ENCODE data around the gene MIB2. TPM values are rescaled to one million over a fixed set of nuclear protein-coding genes. Genes with fewer than 3 reads are reported as not detected.
"Not testable (repeated sequence)": the region's sequence is repeated elsewhere in the genome, so short reads cannot be mapped to it uniquely, and the experiment has no call there.

MIB2 gene
- total RNA-seq, 1 donor from 2014 or later = 32.7 TPM

DNA sequence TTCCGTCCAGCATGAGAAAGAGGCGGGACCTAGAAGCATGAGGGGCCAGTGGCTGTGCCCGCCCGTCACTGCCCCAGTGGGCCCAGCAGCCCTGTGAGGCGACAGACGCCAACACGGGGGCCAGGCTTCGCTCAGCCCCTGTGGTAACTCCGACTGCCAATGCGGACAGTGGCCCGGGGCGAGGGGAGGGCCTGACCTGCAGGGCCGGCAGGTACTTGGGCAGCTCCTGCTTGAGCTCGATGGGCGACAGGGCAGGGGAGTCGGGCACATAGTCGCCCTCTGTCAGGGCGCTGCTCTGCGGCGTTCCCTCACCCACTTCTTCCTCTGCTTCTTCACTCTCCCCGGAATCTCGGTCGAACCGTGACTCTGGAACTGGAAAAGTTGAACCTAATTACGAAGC is 24.8 kb downstream of the MIB2 start:
- H3K27me3 Mint-ChIP-seq (ENCODE audit: low read depth); intact Hi-C loops (cut with micrococcal nuclease); DNase-seq (ENCODE audit: low spot score); H3K27ac Mint-ChIP-seq; H3K4me3 Mint-ChIP-seq (ENCODE audit: low read depth); H3K9me3 Mint-ChIP-seq; H3K4me1 Mint-ChIP-seq (ENCODE audit: low read depth); H3K36me3 Mint-ChIP-seq (ENCODE audit: low read depth): not testable (repeated sequence)

DNA sequence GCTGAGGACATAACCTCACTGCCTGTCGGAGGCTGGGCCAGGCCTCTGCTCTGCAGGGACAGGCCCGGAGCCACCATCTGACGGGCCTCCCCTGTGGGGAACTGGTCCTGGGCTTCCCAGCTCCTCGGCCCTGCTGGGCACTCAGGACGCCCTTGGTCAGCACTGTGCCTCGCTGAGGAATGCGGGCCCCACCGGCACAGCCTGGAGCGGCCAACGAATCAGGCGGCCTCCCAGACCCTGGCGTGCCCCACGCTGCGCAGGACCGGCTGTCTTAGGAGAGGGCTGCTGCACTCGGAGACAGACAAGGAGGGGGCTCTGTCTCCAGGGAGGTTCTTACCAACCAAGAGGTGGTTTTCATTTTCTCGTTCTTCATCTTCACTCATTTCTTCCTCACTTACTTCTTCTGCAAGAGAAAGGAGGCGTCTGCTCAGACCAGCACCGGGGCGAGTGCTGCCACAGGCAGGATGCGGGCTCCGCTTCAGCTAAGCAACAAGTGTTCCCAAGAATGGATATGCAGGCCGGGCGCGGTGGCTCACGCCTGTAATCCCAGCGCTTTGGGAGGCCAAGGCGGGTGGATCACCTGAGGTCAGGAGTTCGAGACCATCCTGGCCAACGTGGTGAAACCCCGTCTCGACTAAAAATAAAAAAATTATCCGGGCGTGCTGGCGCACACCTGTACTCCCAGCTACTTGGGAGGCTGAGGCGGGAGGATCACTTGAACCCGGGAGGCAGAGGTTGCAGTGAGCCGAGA is 25.6 kb downstream of the MIB2 start:
- H3K27me3 Mint-ChIP-seq (ENCODE audit: low read depth); intact Hi-C loops (cut with micrococcal nuclease); DNase-seq (ENCODE audit: low spot score); H3K27ac Mint-ChIP-seq; H3K9me3 Mint-ChIP-seq; H3K4me1 Mint-ChIP-seq (ENCODE audit: low read depth); H3K4me3 Mint-ChIP-seq (ENCODE audit: low read depth): not testable (repeated sequence)
- peaks cover 13% of the 10 kb centered on the region for H3K36me3 Mint-ChIP-seq (ENCODE audit: low read depth)

DNA sequence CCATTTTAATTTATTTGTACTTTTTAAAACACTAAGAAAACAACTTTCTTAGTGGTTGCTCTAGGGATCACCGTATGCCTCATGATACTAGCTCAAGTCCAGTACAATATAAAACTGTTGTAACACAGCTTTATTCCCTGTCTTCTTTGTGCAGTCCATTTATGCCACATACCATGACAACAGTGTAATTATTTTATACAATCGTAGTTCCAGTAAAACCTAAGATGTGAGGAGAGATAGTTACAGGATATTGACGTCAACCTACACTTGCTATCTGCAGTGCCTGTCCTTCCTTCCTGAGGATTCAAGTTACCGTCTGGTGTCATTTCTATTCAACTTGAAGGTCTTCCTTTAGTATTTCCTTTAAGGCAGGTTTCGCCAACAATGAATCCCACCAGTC is 31.0 kb downstream of the MIB2 start:
- H3K9me3 Mint-ChIP-seq; H3K27me3 Mint-ChIP-seq (ENCODE audit: low read depth); DNase-seq (ENCODE audit: low spot score); H3K4me1 Mint-ChIP-seq (ENCODE audit: low read depth); intact Hi-C loops (cut with micrococcal nuclease); H3K27ac Mint-ChIP-seq; H3K4me3 Mint-ChIP-seq (ENCODE audit: low read depth): not testable (repeated sequence)
- peaks cover 42% of the 10 kb centered on the region for H3K36me3 Mint-ChIP-seq (ENCODE audit: low read depth)

DNA sequence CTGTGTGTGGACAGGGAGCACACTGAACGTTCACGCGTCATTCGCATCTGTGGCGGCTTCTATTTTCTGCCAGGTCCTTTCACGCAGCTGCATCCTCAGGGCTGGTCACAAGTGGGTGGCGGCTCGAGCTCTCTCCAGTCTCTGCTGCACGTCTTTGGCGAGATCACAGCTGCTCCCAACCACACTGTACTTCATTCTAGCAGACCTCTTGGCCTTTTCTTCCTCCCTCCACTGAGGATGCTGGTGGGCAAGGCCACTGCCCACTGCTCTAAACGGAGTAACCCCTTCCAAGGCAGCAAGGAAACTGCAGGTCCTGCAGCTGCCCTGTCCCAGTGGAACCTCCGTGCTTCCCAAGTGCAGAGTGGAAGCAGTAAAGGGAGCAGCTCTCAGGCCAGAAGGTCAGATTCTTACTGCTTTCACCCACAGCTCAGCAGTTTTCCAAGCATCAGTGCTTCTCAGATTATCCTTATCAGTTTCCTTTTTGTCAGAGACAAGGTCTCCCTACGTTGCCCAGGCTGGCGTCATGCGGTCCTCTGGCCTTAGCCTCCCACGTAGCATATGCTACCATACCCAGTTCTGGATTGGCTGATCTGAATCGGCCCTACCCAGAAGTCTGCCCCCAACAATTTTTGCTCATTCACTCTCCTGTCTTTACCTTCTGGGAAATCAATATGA is 32.4 kb downstream of the MIB2 start:
- H3K9me3 Mint-ChIP-seq; intact Hi-C loops (cut with micrococcal nuclease); H3K27ac Mint-ChIP-seq; H3K4me1 Mint-ChIP-seq (ENCODE audit: low read depth); H3K27me3 Mint-ChIP-seq (ENCODE audit: low read depth); DNase-seq (ENCODE audit: low spot score); H3K4me3 Mint-ChIP-seq (ENCODE audit: low read depth): not testable (repeated sequence)
- peaks cover 56% of the 10 kb centered on the region for H3K36me3 Mint-ChIP-seq (ENCODE audit: low read depth)

DNA sequence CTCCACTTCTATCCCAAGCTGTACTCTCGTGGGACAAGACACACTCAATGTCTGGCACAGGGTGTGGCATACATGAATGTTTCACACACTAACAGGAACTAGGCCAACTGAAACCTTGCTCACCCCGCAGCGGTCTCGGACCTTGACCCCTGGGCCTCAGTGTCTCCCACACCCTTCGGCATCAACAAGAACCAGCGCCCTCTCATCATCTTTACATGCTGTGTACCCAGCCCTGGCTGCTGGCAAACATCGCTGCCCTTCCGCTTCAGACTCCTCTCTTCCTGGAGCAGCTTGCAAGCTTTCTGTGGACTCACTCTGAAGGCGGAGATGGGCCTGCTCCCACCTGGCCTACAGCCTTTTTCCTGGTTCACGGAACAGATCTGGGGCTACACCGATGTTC is 33.0 kb downstream of the MIB2 start:
- H3K27ac Mint-ChIP-seq; DNase-seq (ENCODE audit: low spot score); H3K9me3 Mint-ChIP-seq; H3K4me3 Mint-ChIP-seq (ENCODE audit: low read depth); H3K27me3 Mint-ChIP-seq (ENCODE audit: low read depth); intact Hi-C loops (cut with micrococcal nuclease); H3K4me1 Mint-ChIP-seq (ENCODE audit: low read depth): not testable (repeated sequence)
- peaks cover 58% of the 10 kb centered on the region for H3K36me3 Mint-ChIP-seq (ENCODE audit: low read depth)

DNA sequence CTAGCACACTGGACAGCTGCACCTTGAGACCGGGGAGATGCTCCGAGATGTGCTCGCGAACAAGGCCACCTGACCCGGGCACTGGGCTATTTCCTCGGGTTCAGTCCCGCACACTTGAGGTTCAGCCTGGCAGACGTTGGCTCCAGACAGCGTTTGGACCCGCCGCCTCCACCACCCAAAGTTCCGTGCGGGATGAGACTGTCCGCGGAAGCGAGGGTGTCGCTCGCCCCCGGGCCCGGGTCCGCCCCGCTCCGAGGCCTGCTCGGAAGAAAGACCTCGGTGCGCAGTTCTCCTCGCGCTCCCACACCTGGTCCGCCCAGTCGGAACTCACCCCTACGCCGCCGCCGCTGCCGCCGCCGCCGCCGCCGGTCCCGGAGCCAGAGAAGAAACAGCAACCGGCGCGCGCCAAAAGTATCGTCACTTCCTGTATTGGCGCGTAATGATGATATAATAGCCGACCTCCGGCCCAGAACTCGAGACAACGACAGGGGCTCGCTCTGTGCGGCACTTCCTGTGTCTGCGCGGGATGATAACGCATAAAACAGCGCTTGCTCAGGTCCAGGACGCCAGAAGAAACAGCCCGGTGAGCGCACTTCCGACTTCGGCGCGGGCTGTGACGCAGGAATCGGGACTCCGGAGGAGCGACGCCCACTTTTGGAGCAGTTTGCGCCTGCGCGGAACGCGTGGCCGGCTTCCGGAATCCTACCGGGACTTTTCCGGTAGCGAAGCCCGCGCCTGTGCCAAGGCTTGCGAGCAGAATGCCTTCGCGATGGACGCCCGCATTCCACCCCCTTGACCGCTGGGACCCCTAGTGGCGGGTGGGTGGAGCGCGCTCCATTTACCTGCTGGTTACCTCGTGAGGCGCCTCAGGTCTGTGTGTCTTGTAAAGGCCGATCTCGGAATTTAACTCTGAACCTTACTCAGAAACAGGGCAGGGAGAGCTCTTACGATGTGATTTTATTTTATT is 43.6 kb downstream of the MIB2 start, which contains the start of gene CDK11B:
CDK11B (minus strand) TSS at position 422 of the 967 bp plus-strand sequence. CDS start 1,519 bp downstream, outside the sequence.
- H3K27ac Mint-ChIP-seq = peak within 1 kb of the TSS; percentile 99
- H3K4me1 Mint-ChIP-seq (ENCODE audit: low read depth); H3K27me3 Mint-ChIP-seq (ENCODE audit: low read depth); H3K9me3 Mint-ChIP-seq: not testable (repeated sequence)
- peaks cover 15% of the 10 kb centered on the region for H3K36me3 Mint-ChIP-seq (ENCODE audit: low read depth)
- intact Hi-C loops (cut with micrococcal nuclease) = loop anchor here (1.0 to 2.0 kb wide), 3 partner anchors 44 to 85 kb away; partner anchors contain the start of genes CDK11A, MIB2 and SSU72
- H3K4me3 Mint-ChIP-seq (ENCODE audit: low read depth) = peak within 1 kb of the TSS; percentile 91
- DNase-seq (ENCODE audit: low spot score) = peak; percentile 94

DNA sequence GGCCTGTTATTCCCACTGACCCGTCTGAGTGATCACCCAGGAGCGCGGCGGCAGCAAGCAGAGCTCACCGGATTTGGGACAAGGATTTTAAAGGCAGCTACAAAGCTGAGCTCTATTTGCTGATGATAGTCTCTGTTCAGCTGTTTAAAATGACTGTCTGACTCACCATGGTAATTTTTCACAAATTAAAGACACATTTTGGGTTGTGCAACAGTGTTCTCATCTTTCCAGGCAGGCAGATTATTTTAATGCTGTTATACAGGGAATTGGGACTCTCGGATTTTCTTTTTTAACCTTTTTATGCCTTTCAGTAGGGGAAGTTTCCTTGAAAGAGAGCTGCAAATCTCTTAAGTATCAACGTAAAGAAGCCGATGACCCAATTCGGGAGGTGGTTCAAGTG is 47.1 kb downstream of the MIB2 start:
- H3K9me3 Mint-ChIP-seq = not testable (repeated sequence)

DNA sequence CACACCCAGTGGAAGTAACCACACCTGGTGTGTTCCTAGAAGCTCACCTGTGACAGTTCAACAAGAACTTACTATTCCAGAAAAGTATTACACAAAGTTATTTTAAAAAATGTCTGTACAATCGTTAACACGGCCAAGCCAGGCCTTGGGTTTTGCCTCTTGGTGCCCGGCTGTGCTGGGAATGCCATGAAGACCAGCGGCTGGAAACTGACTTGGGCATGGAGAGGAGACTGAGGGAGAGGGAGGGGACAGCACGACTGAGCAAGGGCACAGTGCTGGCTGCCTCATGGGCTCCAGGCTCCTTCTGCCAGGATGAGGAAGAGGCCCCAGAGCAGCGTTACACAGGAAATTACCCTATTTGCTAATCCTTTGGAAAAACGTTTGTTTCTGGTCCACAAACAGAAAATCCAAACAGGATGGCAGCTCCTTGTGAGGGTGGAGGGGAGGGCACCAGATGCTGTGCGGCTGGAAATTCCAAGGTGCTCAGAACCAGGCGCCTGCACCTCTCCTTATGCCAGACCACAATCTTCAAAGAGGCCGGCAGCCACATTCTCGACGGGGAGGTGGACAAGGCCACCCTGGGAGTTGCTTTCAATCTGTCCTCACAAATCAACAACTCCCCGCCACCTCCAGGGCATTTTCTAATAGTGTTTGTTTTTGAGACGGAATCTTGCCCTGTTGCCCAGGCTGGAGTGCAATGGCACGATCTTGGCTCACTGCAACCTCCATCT is 47.7 kb downstream of the MIB2 start:
- H3K9me3 Mint-ChIP-seq; H3K27me3 Mint-ChIP-seq (ENCODE audit: low read depth); H3K27ac Mint-ChIP-seq; DNase-seq (ENCODE audit: low spot score); H3K4me3 Mint-ChIP-seq (ENCODE audit: low read depth); intact Hi-C loops (cut with micrococcal nuclease); H3K36me3 Mint-ChIP-seq (ENCODE audit: low read depth); H3K4me1 Mint-ChIP-seq (ENCODE audit: low read depth): not testable (repeated sequence)

More for the DNA sequence above, 47.1 kb downstream of the MIB2 start:
- H3K27ac Mint-ChIP-seq; H3K27me3 Mint-ChIP-seq (ENCODE audit: low read depth); H3K4me1 Mint-ChIP-seq (ENCODE audit: low read depth); H3K4me3 Mint-ChIP-seq (ENCODE audit: low read depth); H3K36me3 Mint-ChIP-seq (ENCODE audit: low read depth); DNase-seq (ENCODE audit: low spot score); intact Hi-C loops (cut with micrococcal nuclease): not testable (repeated sequence)

DNA sequence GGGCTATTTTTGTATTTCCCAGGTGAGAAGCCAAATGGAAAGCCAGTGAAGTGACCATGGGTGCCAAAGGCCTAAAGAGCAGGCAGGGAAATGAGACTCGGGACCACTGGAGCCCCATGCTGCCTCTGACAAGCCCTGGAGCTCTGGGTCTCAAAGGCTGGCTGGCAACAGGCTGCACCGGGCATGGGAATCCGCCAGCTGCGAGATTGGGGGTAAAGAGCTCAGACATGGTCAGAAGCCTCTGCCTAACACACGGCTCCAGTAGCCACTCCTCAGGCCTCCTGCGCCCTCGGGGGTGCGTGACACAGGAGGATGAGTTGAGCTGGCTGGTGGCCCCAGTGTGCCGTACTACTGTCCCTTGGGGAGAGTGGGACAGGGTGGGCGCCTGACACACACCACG is 49.0 kb downstream of the MIB2 start:
- H3K4me1 Mint-ChIP-seq (ENCODE audit: low read depth); H3K27ac Mint-ChIP-seq; H3K4me3 Mint-ChIP-seq (ENCODE audit: low read depth); intact Hi-C loops (cut with micrococcal nuclease); H3K27me3 Mint-ChIP-seq (ENCODE audit: low read depth); H3K9me3 Mint-ChIP-seq; H3K36me3 Mint-ChIP-seq (ENCODE audit: low read depth); DNase-seq (ENCODE audit: low spot score): not testable (repeated sequence)

DNA sequence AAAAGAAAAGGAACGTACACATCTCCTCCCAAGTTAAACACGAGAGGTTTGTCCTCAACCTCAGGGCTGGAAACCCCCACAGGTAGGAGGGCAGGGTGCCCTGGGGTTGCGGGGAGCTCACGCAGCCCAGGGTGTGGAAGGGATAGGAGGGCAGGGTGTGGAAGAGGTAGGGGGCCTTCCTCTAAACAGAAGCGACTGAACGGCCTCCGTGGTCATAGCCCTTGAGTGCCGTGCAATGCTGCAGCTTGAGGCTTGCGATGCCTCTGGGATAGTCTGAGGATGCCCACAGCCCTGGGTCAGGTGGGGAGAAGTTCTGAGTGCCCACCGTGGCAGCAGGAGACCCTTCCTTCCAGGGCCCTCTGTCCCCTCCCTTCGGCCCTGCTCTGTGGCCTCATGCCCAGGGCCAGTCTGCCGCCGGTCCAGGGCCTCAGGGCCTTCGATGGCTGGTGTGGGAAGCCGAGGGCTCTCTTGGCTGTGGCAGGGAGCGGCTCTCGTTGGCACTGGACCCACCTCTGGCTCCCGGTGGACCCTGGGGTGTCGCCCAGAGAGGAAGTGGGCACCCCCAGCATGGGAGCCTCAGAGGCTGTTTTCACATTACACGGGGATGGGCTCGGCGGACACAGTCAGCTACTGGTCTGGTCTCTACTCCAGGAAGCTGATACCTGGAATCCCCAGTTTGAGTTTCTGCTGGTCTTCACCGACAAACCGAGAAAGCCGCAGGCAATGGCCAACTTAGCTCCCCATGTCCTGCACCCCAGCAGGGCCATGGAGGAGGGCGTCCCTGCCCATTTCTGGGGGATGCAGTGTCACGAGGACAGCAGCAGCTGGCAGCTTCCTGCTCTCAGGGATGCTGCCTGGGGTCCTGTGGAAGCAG is 49.9 kb downstream of the MIB2 start:
- H3K9me3 Mint-ChIP-seq = no peaks in the 10 kb centered on the region
- no peak for DNase-seq (ENCODE audit: low spot score)
- H3K36me3 Mint-ChIP-seq (ENCODE audit: low read depth) = peaks cover 10% of the 10 kb centered on the region
- no peak overlapping the region for H3K27ac Mint-ChIP-seq
- H3K4me1 Mint-ChIP-seq (ENCODE audit: low read depth) = peaks cover 4% of the 10 kb centered on the region
- intact Hi-C loops (cut with micrococcal nuclease) = no loop called here
- no peaks in the 10 kb centered on the region for H3K27me3 Mint-ChIP-seq (ENCODE audit: low read depth)
- H3K4me3 Mint-ChIP-seq (ENCODE audit: low read depth) = no peak overlapping the region

DNA sequence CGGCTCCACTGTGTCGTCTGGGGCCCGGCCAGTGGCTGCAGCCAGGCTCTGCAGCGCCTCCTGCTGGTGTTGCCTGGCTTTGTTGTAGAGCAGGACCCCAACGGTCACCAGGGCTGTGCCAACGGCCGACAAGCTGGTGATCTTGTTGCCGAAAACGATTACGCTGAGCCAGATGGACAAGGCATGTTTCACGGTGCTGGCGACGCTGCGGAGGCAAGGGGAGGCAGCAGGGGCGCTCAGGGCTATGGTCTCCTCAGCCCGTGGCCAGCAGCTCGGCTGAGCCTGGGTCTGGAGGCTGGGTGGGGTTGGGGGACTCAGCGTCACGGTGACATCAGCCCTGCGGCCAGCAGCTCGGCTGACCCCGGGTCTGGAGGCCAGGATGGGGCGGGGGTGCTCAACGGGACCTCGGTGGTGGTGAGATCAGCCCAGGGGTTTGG is 50.5 kb downstream of the MIB2 start:
- Mint-ChIP-seq H3K27ac (no peak overlapping the region), H3K27me3 (ENCODE audit: low read depth) (no peaks in the 10 kb centered on the region), H3K4me1 (ENCODE audit: low read depth) (peaks cover 4% of the 10 kb centered on the region), H3K9me3 (no peaks in the 10 kb centered on the region), H3K36me3 (ENCODE audit: low read depth) (peaks cover 10% of the 10 kb centered on the region), H3K4me3 (ENCODE audit: low read depth) (no peak overlapping the region)
- DNase-seq (ENCODE audit: low spot score) = no peak
- intact Hi-C loops (cut with micrococcal nuclease) = no loop called here

Data from activated T-helper 2 cell treated with anti-CD3 and anti-CD28 coated beads, Interferon-gamma antibody, Interleukin-2, Interleukin-4, amounts not matched to agents 10 μg/mL and 5 μg/mL and 100 μg/mL, durations not matched to agents 14 hours and 24 hours and 36 hours (primary cell).